Activated CD8-positive, alpha-beta memory T cell treated with anti-CD3 and anti-CD28 coated beads, Interleukin-2, amount 10 ng/mL, durations not matched to agents 7 days and 5 days (primary cell): ENCODE results near the gene RASA4. TPM values are rescaled to one million over a fixed set of nuclear protein-coding genes. Genes with fewer than 3 reads are reported as not detected.
A peak's percentile ranks its signal among the peaks of the same experiment; 100 is the strongest.
"Not testable (repeated sequence)": the region's sequence is repeated elsewhere in the genome, so short reads cannot be mapped to it uniquely, and the experiment has no call there.

Source experiments
- ATAC-seq: fragments of 150-1000 bp; cut with Tn5 transposase; one replicate; pipeline ENCODE4 v1.10.0; 2021; ENCODE audit warnings: moderate library complexity
- CTCF ChIA-PET: fragments of 350-600 bp; sonication (Branson Sonifier 250); formaldehyde crosslinking; loops from one replicate; lab custom pipeline; 2021; ENCODE audit warnings: antibody characterized with exemption; lab: Charles Lee
- DNase-seq: peaks from one replicate; pipeline ENCODE4 v3.0.0-alpha.2; 2020
- H3K27ac Mint-ChIP-seq: one replicate; pipeline ENCODE4 v1.8.0; 2021; ENCODE audit warnings: mild to moderate bottlenecking, mixed read lengths
- H3K27me3 Mint-ChIP-seq: one replicate; pipeline ENCODE4 v1.8.0; 2021; ENCODE audit warnings: mixed read lengths
- H3K36me3 Mint-ChIP-seq: one replicate; pipeline ENCODE4 v1.8.0; 2021; ENCODE audit warnings: mild to moderate bottlenecking, mixed read lengths
- H3K4me1 Mint-ChIP-seq: one replicate; pipeline ENCODE4 v1.8.0; 2021; ENCODE audit warnings: mixed read lengths
- H3K4me3 Mint-ChIP-seq: one replicate; pipeline ENCODE4 v1.8.0; 2021; ENCODE audit warnings: mild to moderate bottlenecking, moderate library complexity, mixed read lengths
- H3K9me3 Mint-ChIP-seq: one replicate; pipeline ENCODE4 v1.8.0; 2022; ENCODE audit warnings: low read depth, mixed read lengths
- total RNA-seq, 2 experiments: library from RNA; stranded (reverse); gene quantifications; one replicate each; pipeline ENCODE4 v1.2.3, GENCODE V29; 2021

RASA4 gene
- total RNA-seq, 2 experiments from 2014 or later: 29.2 to 39.3 TPM

GRCh38 chr7:102614873-102615272, 1.7 kb downstream of the RASA4 start:
- H3K9me3 Mint-ChIP-seq, H3K4me3 Mint-ChIP-seq, H3K27ac Mint-ChIP-seq, H3K27me3 Mint-ChIP-seq, H3K4me1 Mint-ChIP-seq, DNase-seq, CTCF ChIA-PET, H3K36me3 Mint-ChIP-seq, ATAC-seq: not testable (repeated sequence)

- H3K27me3 Mint-ChIP-seq, ATAC-seq, CTCF ChIA-PET, DNase-seq, H3K27ac Mint-ChIP-seq, H3K9me3 Mint-ChIP-seq, H3K36me3 Mint-ChIP-seq, H3K4me3 Mint-ChIP-seq, H3K4me1 Mint-ChIP-seq: not testable (repeated sequence)
These were observed 2.2 kb downstream of the RASA4 start for GRCh38 chr7:102614346-102614697.

GRCh38 chr7:102613575-102614345, 2.8 kb downstream of the RASA4 start:
- not testable (repeated sequence) for DNase-seq, H3K36me3 Mint-ChIP-seq

GRCh38 chr7:102611675-102612325, 4.8 kb downstream of the RASA4 start:
- ATAC-seq, H3K36me3 Mint-ChIP-seq, CTCF ChIA-PET, DNase-seq, H3K27me3 Mint-ChIP-seq, H3K4me1 Mint-ChIP-seq, H3K27ac Mint-ChIP-seq, H3K4me3 Mint-ChIP-seq, H3K9me3 Mint-ChIP-seq: not testable (repeated sequence)

More at GRCh38 chr7:102613575-102614345, 2.8 kb downstream of the RASA4 start:
- H3K4me1 Mint-ChIP-seq, H3K27ac Mint-ChIP-seq, CTCF ChIA-PET, H3K4me3 Mint-ChIP-seq, H3K27me3 Mint-ChIP-seq, ATAC-seq, H3K9me3 Mint-ChIP-seq: not testable (repeated sequence)

GRCh38 chr7:102611013-102611674, 5.4 kb downstream of the RASA4 start:
- ATAC-seq: peak; percentile 70
- H3K4me3 Mint-ChIP-seq, H3K27ac Mint-ChIP-seq, H3K4me1 Mint-ChIP-seq, H3K27me3 Mint-ChIP-seq, H3K36me3 Mint-ChIP-seq, CTCF ChIA-PET, H3K9me3 Mint-ChIP-seq, DNase-seq: not testable (repeated sequence)

- ATAC-seq, H3K36me3 Mint-ChIP-seq, DNase-seq, H3K27me3 Mint-ChIP-seq, H3K27ac Mint-ChIP-seq, CTCF ChIA-PET, H3K4me1 Mint-ChIP-seq, H3K4me3 Mint-ChIP-seq, H3K9me3 Mint-ChIP-seq: not testable (repeated sequence)
These were observed 6.1 kb downstream of the RASA4 start for GRCh38 chr7:102610441-102610840.

GRCh38 chr7:102609734-102610133, 6.8 kb downstream of the RASA4 start:
- DNase-seq, H3K4me3 Mint-ChIP-seq, H3K27me3 Mint-ChIP-seq, H3K4me1 Mint-ChIP-seq, H3K36me3 Mint-ChIP-seq, ATAC-seq, H3K9me3 Mint-ChIP-seq, CTCF ChIA-PET, H3K27ac Mint-ChIP-seq: not testable (repeated sequence)

- H3K27ac Mint-ChIP-seq, H3K4me3 Mint-ChIP-seq, CTCF ChIA-PET, H3K36me3 Mint-ChIP-seq, H3K9me3 Mint-ChIP-seq, H3K4me1 Mint-ChIP-seq, DNase-seq, H3K27me3 Mint-ChIP-seq, ATAC-seq: not testable (repeated sequence)
These were observed 9.7 kb downstream of the RASA4 start for GRCh38 chr7:102606848-102607247.

- H3K9me3 Mint-ChIP-seq, ATAC-seq, H3K4me1 Mint-ChIP-seq, H3K36me3 Mint-ChIP-seq, DNase-seq, H3K4me3 Mint-ChIP-seq, H3K27me3 Mint-ChIP-seq, H3K27ac Mint-ChIP-seq, CTCF ChIA-PET: not testable (repeated sequence)
These were observed 12.0 kb downstream of the RASA4 start for GRCh38 chr7:102604431-102605145.

GRCh38 chr7:102602317-102602716, 14.2 kb downstream of the RASA4 start:
- not testable (repeated sequence) for ATAC-seq

GRCh38 chr7:102599699-102600098, 16.9 kb downstream of the RASA4 start:
- H3K4me1 Mint-ChIP-seq, ATAC-seq, H3K27me3 Mint-ChIP-seq, H3K9me3 Mint-ChIP-seq, H3K36me3 Mint-ChIP-seq, CTCF ChIA-PET, DNase-seq, H3K4me3 Mint-ChIP-seq, H3K27ac Mint-ChIP-seq: not testable (repeated sequence)

More at GRCh38 chr7:102602317-102602716, 14.2 kb downstream of the RASA4 start:
- H3K36me3 Mint-ChIP-seq, CTCF ChIA-PET, H3K4me3 Mint-ChIP-seq, H3K9me3 Mint-ChIP-seq, H3K27ac Mint-ChIP-seq, DNase-seq, H3K27me3 Mint-ChIP-seq, H3K4me1 Mint-ChIP-seq: not testable (repeated sequence)

GRCh38 chr7:102596036-102596435, 20.5 kb downstream of the RASA4 start:
- H3K36me3 Mint-ChIP-seq, H3K4me1 Mint-ChIP-seq, H3K27ac Mint-ChIP-seq, H3K27me3 Mint-ChIP-seq, DNase-seq, CTCF ChIA-PET, H3K9me3 Mint-ChIP-seq, ATAC-seq, H3K4me3 Mint-ChIP-seq: not testable (repeated sequence)

- H3K27ac Mint-ChIP-seq, CTCF ChIA-PET, DNase-seq, H3K27me3 Mint-ChIP-seq, H3K4me3 Mint-ChIP-seq, H3K36me3 Mint-ChIP-seq, H3K4me1 Mint-ChIP-seq, H3K9me3 Mint-ChIP-seq: not testable (repeated sequence)
- peak; percentile 76 for ATAC-seq
These were observed 22.8 kb downstream of the RASA4 start for GRCh38 chr7:102593637-102594334.
